Kidney (tissue), 14 donors: ENCODE measurements around the gene PTBP1. TPM values are rescaled to one million over a fixed set of nuclear protein-coding genes. Genes with fewer than 3 reads are reported as not detected.

Experiments
- DNase-seq, 5 donors: peaks; one replicate each; pipeline ENCODE4 v3.0.0-alpha.2; 2013 to 2020
- FAIRE-seq: peaks from 2 replicates; lab custom pipeline; 2012; peaks lifted over from hg19 to GRCh38; lab: Jason Lieb, UNC
- H3K27ac ChIP-seq, 2 donors: one replicate each; pipeline ENCODE4 v1.7.0; 2013; ENCODE audit warnings: low read depth in 2 of 2, low read length in 2 of 2, inconsistent platforms in 1 of 2
- H3K27me3 ChIP-seq: one replicate; pipeline ENCODE4 v1.7.1; 2013; ENCODE audit warnings: low read length, inconsistent platforms; ENCODE audit not compliant: control insufficient read depth, insufficient read depth
- H3K36me3 ChIP-seq, 3 donors: one replicate each; pipeline versions ENCODE4 v1.7.0 to v1.7.1; 2013; ENCODE audit warnings: low read length in 3 of 3, control low read depth in 1 of 3, inconsistent platforms in 1 of 3; ENCODE audit not compliant: insufficient read depth in 3 of 3, control insufficient read depth in 2 of 3
- H3K4me1 ChIP-seq, 3 donors: one replicate each; pipeline versions ENCODE4 v1.7.0 to v1.7.1; 2013; ENCODE audit warnings: low read length in 3 of 3, inconsistent platforms in 1 of 3, low read depth in 1 of 3; ENCODE audit not compliant: control insufficient read depth in 2 of 3, insufficient read depth in 2 of 3
- H3K4me3 ChIP-seq, 3 donors: one replicate each; pipeline versions ENCODE4 v1.7.0 to v1.8.1; 2013; ENCODE audit warnings: low read length in 3 of 3, control low read depth in 1 of 3, inconsistent platforms in 1 of 3
- H3K9ac ChIP-seq, 3 donors: one replicate each; pipeline versions ENCODE4 v1.7.0 to v1.7.1; 2013; ENCODE audit warnings: low read length in 3 of 3, control low read depth in 1 of 3, inconsistent platforms in 1 of 3
- H3K9me3 ChIP-seq, 3 donors: one replicate each; pipeline versions ENCODE4 v1.7.0 to v1.7.1; 2013; ENCODE audit warnings: low read length in 3 of 3, control low read depth in 1 of 3, inconsistent platforms in 1 of 3; ENCODE audit not compliant: control insufficient read depth in 2 of 3, insufficient read depth in 1 of 3
- CTCF ChIP-seq: IDR thresholded peaks from 3 replicates; pipeline ENCODE4 v1.5.1; 2012; ENCODE audit warnings: mild to moderate bottlenecking, moderate library complexity, borderline replicate concordance; ENCODE audit not compliant: insufficient read depth; ENCODE audit errors: extremely low read depth
- intact Hi-C: fragments of 100-400 bp; cut with DNase I; formaldehyde crosslinking; loops from one replicate; pipeline ENCODE4 v1.11.1; 2022
- polyA plus RNA-seq: library from polyadenylated mRNA; stranded (reverse); fragments of 350-450 nt; fragmentation: Illumina TruSeq; extraction: RNeasy Lipid Tissue Mini Kit (QIAGEN cat#74804); gene quantifications from one replicate; pipeline ENCODE4 v1.2.3, GENCODE V29; 2014; ENCODE audit warnings: low read depth, low replicate concordance; ENCODE audit not compliant: insufficient read depth
- total RNA-seq: library from RNA; stranded (reverse); fragmentation: NEBNext Ultra II Directional; extraction: Animal tissue kit (Norgen Biotek cat#: 25700); gene quantifications from one replicate; pipeline ENCODE4 v1.2.1, GENCODE V29; 2021
- donor health status: control.
- donor health status: control.
- donor health status: control.
- donor health status: control.
- donor health status: control.
- donor health status: DM: yes; HTN: yes; CAD: no.
- donor health status: Normal renal cell carcinoma (clear cell type).

Gene PTBP1
- total and polyA plus RNA-seq, 2 donors from 2014 or later, result 102 to 339 TPM

GRCh38 chr19:769616-770015, 27.6 kb upstream of the PTBP1 start:
- FAIRE-seq (no peak), DNase-seq (peak in 1 of 5 donors; percentile 51)
- Histone ChIP-seq H3K9ac (no peak overlapping the region), H3K4me1 (no peaks in the 10 kb centered on the region), H3K9me3 (no peaks in the 10 kb centered on the region), H3K27ac (no peak overlapping the region), H3K36me3 (no peaks in the 10 kb centered on the region), H3K27me3 (no peaks in the 10 kb centered on the region), H3K4me3 (no peak overlapping the region)
- TF ChIP-seq CTCF, result no peak
- intact Hi-C loops, result no loop called here

- FAIRE-seq, result no peak
- peak in 3 of 5 donors; percentile 64 to 78 (median 69) for DNase-seq
- Histone ChIP-seq H3K9me3 (no peaks in the 10 kb centered on the region), H3K4me3 (no peak overlapping the region), H3K27me3 (no peaks in the 10 kb centered on the region), H3K9ac (no peak overlapping the region), H3K27ac (no peak overlapping the region), H3K36me3 (no peaks in the 10 kb centered on the region), H3K4me1 (no peaks in the 10 kb centered on the region)
- intact Hi-C loops, result no loop called here
- peak; percentile 27 for TF ChIP-seq CTCF
Observed at GRCh38 chr19:771332-771785, 25.9 kb upstream of the PTBP1 start.

- intact Hi-C loops, result no loop called here
- Histone ChIP-seq H3K27me3 (no peaks in the 10 kb centered on the region), H3K9ac (no peak overlapping the region), H3K4me3 (no peak overlapping the region), H3K27ac (no peak overlapping the region), H3K4me1 (no peaks in the 10 kb centered on the region), H3K9me3 (no peaks in the 10 kb centered on the region), H3K36me3 (no peaks in the 10 kb centered on the region)
- FAIRE-seq (no peak), DNase-seq (peak in 1 of 5 donors; percentile 58)
- TF ChIP-seq CTCF, result no peak
Observed at GRCh38 chr19:772063-772462, 25.2 kb upstream of the PTBP1 start.
